ENCODE results near the gene SPON1. TPM values are rescaled to one million over a fixed set of nuclear protein-coding genes. Genes with fewer than 3 reads are reported as not detected.
"Not testable (repeated sequence)": the region's sequence is repeated elsewhere in the genome, so short reads cannot be mapped to it uniquely, and the experiment has no call there.

Gene SPON1
- total and polyA plus RNA-seq, 2 experiments from 2014 or later, result 2.9 to 6.4 TPM

DNA sequence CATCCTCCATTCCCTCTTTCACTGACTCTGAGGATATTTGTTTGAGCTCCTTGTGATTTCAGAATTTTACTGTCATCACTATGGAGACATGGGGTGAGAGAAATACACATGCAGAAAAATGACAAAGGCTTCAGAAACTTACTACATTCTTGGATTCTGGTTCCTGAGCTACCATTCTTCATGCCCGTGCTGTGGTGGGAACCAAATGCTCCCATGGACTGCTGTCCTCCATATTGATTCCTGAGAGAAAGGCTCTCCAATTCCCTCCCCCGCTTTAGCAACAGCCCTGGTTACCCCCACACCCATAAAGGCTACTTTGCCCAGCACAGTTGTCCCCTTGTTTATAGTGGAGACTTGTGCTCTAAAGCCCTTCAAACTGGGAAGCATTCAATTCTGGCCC is 201.1 kb downstream of the SPON1 start (continued):
- TF ChIP-seq, protein P1, sequence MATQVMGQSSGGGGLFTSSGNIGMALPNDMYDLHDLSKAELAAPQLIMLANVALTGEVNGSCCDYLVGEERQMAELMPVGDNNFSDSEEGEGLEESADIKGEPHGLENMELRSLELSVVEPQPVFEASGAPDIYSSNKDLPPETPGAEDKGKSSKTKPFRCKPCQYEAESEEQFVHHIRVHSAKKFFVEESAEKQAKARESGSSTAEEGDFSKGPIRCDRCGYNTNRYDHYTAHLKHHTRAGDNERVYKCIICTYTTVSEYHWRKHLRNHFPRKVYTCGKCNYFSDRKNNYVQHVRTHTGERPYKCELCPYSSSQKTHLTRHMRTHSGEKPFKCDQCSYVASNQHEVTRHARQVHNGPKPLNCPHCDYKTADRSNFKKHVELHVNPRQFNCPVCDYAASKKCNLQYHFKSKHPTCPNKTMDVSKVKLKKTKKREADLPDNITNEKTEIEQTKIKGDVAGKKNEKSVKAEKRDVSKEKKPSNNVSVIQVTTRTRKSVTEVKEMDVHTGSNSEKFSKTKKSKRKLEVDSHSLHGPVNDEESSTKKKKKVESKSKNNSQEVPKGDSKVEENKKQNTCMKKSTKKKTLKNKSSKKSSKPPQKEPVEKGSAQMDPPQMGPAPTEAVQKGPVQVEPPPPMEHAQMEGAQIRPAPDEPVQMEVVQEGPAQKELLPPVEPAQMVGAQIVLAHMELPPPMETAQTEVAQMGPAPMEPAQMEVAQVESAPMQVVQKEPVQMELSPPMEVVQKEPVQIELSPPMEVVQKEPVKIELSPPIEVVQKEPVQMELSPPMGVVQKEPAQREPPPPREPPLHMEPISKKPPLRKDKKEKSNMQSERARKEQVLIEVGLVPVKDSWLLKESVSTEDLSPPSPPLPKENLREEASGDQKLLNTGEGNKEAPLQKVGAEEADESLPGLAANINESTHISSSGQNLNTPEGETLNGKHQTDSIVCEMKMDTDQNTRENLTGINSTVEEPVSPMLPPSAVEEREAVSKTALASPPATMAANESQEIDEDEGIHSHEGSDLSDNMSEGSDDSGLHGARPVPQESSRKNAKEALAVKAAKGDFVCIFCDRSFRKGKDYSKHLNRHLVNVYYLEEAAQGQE (IDR thresholded peaks at IDR 0.05; ENCODE audit: unreplicated experiment), result no peak
- TF ChIP-seq STAT1 (IDR thresholded peaks at IDR 0.05; ENCODE audit: unreplicated experiment) (no peak), EZH2 (IDR thresholded peaks at IDR 0.05; ENCODE audit: low read depth, unreplicated experiment) (no peak), CTCF (conservative IDR thresholded peaks at IDR 0.05; ENCODE audit: low read depth in 2 of 2) (no peak), EZH2phosphoT487 (IDR thresholded peaks at IDR 0.05; ENCODE audit: unreplicated experiment) (no peak), NANOG (IDR thresholded peaks at IDR 0.05; ENCODE audit: borderline replicate concordance) (no peak)

- H3K27me3 Mint-ChIP-seq (ENCODE audit: insufficient read depth, low read depth, poor library complexity); H3F3A ChIP-seq (replicated peaks; ENCODE audit: low read depth); H3K4me1 Mint-ChIP-seq; H3K9me2 ChIP-seq (ENCODE audit: insufficient read depth); H3K4me2 ChIP-seq; H3K27ac ChIP-seq (ENCODE audit: low read depth); H3K36me3 Mint-ChIP-seq (ENCODE audit: low read depth); H3K4me3 ChIP-seq; H3K4me1 ChIP-seq (ENCODE audit: insufficient read depth); H3K9me3 Mint-ChIP-seq; H2AFZ ChIP-seq; DNase-seq (ENCODE audit: low spot score); H3K36me3 ChIP-seq (ENCODE audit: insufficient read depth); H4K20me1 ChIP-seq (replicated peaks; ENCODE audit: insufficient read depth); H3K27ac Mint-ChIP-seq; H3K27me3 ChIP-seq (ENCODE audit: insufficient read depth); ATAC-seq; H3K79me2 ChIP-seq (replicated peaks; ENCODE audit: insufficient read depth); H3K4me3 Mint-ChIP-seq: not testable (repeated sequence)
These were observed 211.2 kb downstream of the SPON1 start for GRCh38 chr11:14173679-14174078.

DNA sequence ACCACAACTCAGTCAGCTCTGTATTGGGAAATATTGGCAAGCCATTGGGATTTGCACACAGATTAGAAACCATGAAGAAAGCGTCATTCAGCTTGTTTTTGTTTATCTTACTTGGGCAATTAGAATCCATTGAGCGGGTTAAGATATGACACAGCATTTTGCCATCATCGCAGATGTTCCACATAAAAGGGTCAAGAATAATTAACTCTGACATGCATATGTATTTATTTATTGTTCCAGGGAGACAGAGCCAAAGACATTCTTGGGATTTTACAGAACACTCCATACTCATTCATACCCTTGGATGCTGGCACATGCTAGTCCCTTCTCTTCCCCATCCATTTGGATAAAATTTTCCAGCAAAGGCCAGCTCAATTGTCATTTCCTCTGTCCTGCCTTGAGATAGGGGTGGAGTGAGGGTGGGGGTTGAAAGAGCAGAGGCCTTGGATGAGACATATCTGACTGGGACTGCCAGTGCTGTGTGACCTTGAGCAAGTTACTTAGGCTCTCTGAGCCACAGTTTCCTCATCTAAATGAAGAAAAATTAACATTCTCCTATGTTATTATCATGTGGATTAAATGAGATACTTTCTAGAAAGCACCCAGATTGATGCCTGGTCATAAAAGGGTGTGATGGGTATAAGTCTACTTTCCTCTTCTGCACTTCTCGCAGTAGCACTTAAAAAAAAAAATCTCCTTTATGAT is 216.7 kb downstream of the SPON1 start:
- peaks cover 22% of the 10 kb centered on the region for H3K4me1 Mint-ChIP-seq
- no peaks in the 10 kb centered on the region for H3K36me3 Mint-ChIP-seq (ENCODE audit: low read depth)
- H3K9me3 Mint-ChIP-seq, result no peaks in the 10 kb centered on the region
- 0 out of 2 replicates have a peak overlapping the region, but pooled peaks have one; percentile 1 for H3K4me2 ChIP-seq
- peaks cover 23% of the 10 kb centered on the region for H3K4me1 ChIP-seq (ENCODE audit: insufficient read depth)
- H3K79me2 ChIP-seq (replicated peaks; ENCODE audit: insufficient read depth), result no peaks in the 10 kb centered on the region
- H3K4me3 Mint-ChIP-seq, result no peak overlapping the region
- no peaks in the 10 kb centered on the region for H4K20me1 ChIP-seq (replicated peaks; ENCODE audit: insufficient read depth)
- H2AFZ ChIP-seq, result no peak overlapping the region
- H3K27ac Mint-ChIP-seq, result peak overlapping the region; percentile 51; the same call in 1 of the 2 replicates
- H3K27me3 ChIP-seq (ENCODE audit: insufficient read depth), result no peaks in the 10 kb centered on the region
- no peaks in the 10 kb centered on the region for H3F3A ChIP-seq (replicated peaks; ENCODE audit: low read depth)
- no peak overlapping the region for H3K4me3 ChIP-seq
- H3K27me3 Mint-ChIP-seq (ENCODE audit: insufficient read depth, low read depth, poor library complexity), result peaks cover 6% of the 10 kb centered on the region
- no peak overlapping the region for H3K27ac ChIP-seq (ENCODE audit: low read depth)
- H3K36me3 ChIP-seq (ENCODE audit: insufficient read depth), result no peaks in the 10 kb centered on the region
- DNase-seq (ENCODE audit: low spot score) (no peak), ATAC-seq (no peak)
- H3K9me2 ChIP-seq (ENCODE audit: insufficient read depth), result peaks cover 4% of the 10 kb centered on the region; the same call in 1 of the 2 replicates
- TF ChIP-seq ZNF462 (CRISPR knock-in tag; IDR thresholded peaks at IDR 0.05), result no peak
